AG04450 (cell line): ENCODE results near the gene DMBX1. TPM values are rescaled to one million over a fixed set of nuclear protein-coding genes. Genes with fewer than 3 reads are reported as not detected.

ENCODE experiments used
- CTCF ChIA-PET: fragments of 300-600, 350-600 bp; formaldehyde crosslinking; extraction: SDS; loops from one replicate; lab custom pipeline; 2022; ENCODE audit warnings: antibody characterized with exemption, inconsistent platforms; lab: Charles Lee
- POLR2A ChIA-PET: fragments of 350-600 bp; formaldehyde crosslinking; extraction: SDS; loops from one replicate; lab custom pipeline; 2021; ENCODE audit warnings: antibody characterized with exemption, inconsistent platforms; lab: Yijun Ruan, JAX
- DNase-seq: peaks from one replicate; pipeline ENCODE4 v3.0.0-alpha.2; 2011; ENCODE audit warnings: low read depth, low spot score
- H3K27ac ChIP-seq: one replicate; pipeline ENCODE4 v1.5.1; 2012; ENCODE audit warnings: low read depth, low read length, control low read depth
- H3K27me3 ChIP-seq: one replicate; pipeline ENCODE4 v1.6.0; 2012; ENCODE audit warnings: low read length; ENCODE audit not compliant: control insufficient read depth, insufficient read depth
- H3K4me3 ChIP-seq: 2 replicates; pipeline ENCODE4 v1.5.1; 2011; ENCODE audit warnings: mild to moderate bottlenecking, low read depth, low read length, control low read depth
- H3K9me3 ChIP-seq: 2 replicates; pipeline ENCODE4 v1.5.1; 2012; ENCODE audit warnings: low read length; ENCODE audit not compliant: control insufficient read depth, insufficient read depth
- polyA plus RNA-seq: library from polyadenylated mRNA; depleted of rRNA; stranded (reverse); fragments of >200 nt; gene quantifications from 2 replicates; pipeline ENCODE4 v1.2.3, GENCODE V29; 2011
- TF ChIP-seq, protein P1 (sequence below): IDR thresholded peaks from 2 replicates; pipeline ENCODE4 v1.5.1; 2011; ENCODE audit warnings: low read depth, low read length, control low read depth, inconsistent platforms

The DMBX1 gene
- polyA plus RNA-seq, 1 experiment = not detected

DNA sequence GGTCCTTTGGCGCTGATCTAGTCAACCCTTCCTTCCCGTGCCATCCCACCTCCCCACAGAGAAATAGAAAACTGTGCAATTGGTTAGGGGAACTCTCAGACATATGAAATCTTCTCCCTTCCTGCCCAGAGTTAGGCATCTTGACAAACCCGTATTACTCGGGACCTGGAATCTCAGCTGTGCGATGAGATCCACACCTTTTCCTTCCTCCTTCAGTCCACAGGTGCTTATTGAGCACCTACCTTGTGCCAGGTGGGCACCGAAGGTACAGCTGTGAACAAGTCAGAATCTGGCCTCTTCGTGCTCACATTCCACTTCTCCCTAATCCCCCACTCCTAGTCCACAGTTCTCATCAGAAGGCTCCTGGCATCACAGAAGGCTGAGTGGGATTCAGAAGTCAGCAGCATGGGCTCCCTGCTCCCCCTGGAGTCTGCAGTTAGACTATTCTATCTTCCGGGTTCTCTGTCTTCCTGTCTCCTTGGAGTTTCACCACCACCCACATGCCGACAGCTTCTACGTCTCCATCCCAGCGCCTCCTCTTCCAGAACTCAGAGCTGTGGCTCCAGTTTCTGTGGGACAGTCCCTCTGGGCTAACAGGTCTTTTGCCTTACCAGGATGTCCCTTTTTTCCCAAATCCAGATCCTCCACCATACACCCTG is 38.8 kb downstream of the DMBX1 start:
- H3K4me3 ChIP-seq = no peak overlapping the region
- TF ChIP-seq, protein P1, sequence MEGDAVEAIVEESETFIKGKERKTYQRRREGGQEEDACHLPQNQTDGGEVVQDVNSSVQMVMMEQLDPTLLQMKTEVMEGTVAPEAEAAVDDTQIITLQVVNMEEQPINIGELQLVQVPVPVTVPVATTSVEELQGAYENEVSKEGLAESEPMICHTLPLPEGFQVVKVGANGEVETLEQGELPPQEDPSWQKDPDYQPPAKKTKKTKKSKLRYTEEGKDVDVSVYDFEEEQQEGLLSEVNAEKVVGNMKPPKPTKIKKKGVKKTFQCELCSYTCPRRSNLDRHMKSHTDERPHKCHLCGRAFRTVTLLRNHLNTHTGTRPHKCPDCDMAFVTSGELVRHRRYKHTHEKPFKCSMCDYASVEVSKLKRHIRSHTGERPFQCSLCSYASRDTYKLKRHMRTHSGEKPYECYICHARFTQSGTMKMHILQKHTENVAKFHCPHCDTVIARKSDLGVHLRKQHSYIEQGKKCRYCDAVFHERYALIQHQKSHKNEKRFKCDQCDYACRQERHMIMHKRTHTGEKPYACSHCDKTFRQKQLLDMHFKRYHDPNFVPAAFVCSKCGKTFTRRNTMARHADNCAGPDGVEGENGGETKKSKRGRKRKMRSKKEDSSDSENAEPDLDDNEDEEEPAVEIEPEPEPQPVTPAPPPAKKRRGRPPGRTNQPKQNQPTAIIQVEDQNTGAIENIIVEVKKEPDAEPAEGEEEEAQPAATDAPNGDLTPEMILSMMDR = peak; percentile 40
- H3K27ac ChIP-seq = no peak overlapping the region
- H3K27me3 ChIP-seq = peaks cover 64% of the 10 kb centered on the region
- no peak for DNase-seq
- no peaks in the 10 kb centered on the region for H3K9me3 ChIP-seq
- ChIA-PET CTCF (interaction anchor here (0.7 to 6.5 kb wide), 30 partner anchors 9 to 197 kb away, joined by 3 to 159 read pairs (median 6); no protein-coding TSS in a partner anchor), POLR2A (no interaction called here)

DNA sequence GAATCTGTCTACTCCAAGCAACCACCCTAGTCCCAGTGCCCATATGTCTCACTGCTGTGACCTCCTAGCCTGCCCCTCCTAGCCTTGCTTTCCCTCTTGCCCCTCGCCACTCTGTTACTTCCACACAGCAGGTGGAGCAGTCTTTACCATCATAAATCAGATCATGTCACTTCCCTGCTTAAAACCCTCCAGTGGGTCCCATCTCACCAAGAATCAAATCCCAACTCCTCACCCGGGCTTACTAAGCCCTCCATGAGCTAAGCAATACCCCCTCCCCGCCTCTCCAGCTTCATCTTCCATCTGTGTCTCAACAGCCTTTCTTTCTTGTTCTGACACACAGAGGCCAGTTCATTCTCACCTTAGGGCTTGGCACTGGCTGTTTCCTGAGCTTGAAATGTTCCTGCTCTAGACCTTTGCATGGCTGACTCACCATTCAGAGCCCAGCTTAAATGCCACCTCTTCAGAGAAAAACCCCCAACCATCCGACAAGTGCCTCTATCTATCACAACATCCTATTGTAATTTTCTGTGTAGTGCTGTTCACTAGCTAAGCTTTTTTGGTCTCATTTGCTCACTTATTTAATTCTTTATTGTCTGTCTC is 39.5 kb downstream of the DMBX1 start:
- H3K27me3 ChIP-seq = peaks cover 70% of the 10 kb centered on the region
- POLR2A ChIA-PET = interaction anchor here (0.7 kb wide), 1 partner anchor 122 kb away, joined by 8 read pairs; no protein-coding TSS in a partner anchor
- TF ChIP-seq, protein P1 = no peak
- CTCF ChIA-PET = interaction anchor here (0.6 to 6.5 kb wide), 26 partner anchors 9 to 1223 kb away, joined by 3 to 159 read pairs (median 7); no protein-coding TSS in a partner anchor
- H3K9me3 ChIP-seq = no peaks in the 10 kb centered on the region
- H3K27ac ChIP-seq = no peak overlapping the region
- H3K4me3 ChIP-seq = no peak overlapping the region
- DNase-seq = no peak

DNA sequence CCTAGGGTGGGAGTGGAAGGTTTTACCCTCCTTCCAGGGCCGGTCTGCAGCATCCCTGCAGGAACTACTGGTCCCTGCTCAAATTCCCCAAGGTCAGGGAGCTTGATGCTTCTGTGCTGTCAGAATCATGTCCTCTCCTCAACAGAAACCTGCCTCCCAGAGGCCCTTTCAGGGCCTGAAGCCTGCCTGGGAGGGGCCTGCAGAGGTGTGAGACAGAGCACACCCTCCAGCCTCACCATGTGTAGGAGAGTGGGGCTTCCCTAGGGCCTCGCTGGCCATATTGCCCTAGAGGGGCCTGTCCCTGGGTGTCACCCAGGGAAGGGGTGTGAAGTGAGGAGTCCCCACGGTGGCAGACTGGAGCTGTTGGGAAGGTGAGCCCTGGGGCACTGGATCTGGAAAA is 40.7 kb downstream of the DMBX1 start:
- ChIA-PET POLR2A (no interaction called here), CTCF (interaction anchor here (1.0 to 6.5 kb wide), 11 partner anchors 9 to 195 kb away, joined by 3 to 159 read pairs (median 10); no protein-coding TSS in a partner anchor)
- no peak overlapping the region for H3K27ac ChIP-seq
- H3K27me3 ChIP-seq = peaks cover 65% of the 10 kb centered on the region
- no peak overlapping the region for H3K4me3 ChIP-seq
- H3K9me3 ChIP-seq = no peaks in the 10 kb centered on the region
- TF ChIP-seq, protein P1 = no peak
- DNase-seq = no peak

DNA sequence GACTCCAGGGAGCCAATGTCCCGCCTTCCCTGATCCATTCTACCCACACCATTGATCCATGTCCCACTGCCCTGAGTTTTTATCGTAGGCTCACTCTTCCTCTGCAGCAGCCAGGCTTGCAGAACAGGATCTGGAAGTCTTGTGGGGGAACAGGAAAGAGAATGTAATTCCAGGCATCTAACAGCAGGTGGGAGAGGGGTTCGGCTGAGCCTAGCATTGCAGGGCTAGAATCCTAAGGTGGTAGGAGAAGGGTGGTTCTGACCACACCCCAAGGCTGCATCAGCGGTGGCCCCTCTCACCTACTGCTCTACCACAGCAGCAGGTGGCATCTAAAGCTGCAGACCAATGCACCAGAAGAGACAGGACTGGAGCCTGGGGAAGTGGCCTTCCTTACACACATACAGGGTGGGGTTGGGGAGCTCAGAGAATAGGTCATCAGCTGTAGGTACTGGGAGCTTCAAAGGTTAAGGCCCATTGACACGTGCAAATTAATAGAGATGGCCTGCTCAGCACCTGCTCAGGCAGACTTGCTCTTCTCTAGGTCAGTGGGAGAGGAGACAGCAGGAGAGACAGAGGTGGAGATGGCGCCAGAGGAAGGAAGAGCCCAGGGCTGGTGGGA is 41.3 kb downstream of the DMBX1 start:
- H3K27ac ChIP-seq = no peak overlapping the region
- no peak for DNase-seq
- no peak overlapping the region for H3K4me3 ChIP-seq
- TF ChIP-seq, protein P1 = peak; percentile 39
- CTCF ChIA-PET = interaction anchor here (1.0 to 6.5 kb wide), 5 partner anchors 10 to 194 kb away, joined by 3 to 159 read pairs (median 10); no protein-coding TSS in a partner anchor
- POLR2A ChIA-PET = no interaction called here
- peaks cover 64% of the 10 kb centered on the region for H3K27me3 ChIP-seq
- no peaks in the 10 kb centered on the region for H3K9me3 ChIP-seq
